Panc1 (cell line): ENCODE results near the gene SEPHS2. TPM values are rescaled to one million over a fixed set of nuclear protein-coding genes. Genes with fewer than 3 reads are reported as not detected.
A peak's percentile ranks its signal among the peaks of the same experiment; 100 is the strongest.

ENCODE experiments used
- ATAC-seq: fragments of 200-7000 bp; cut with Tn5 transposase; 2 replicates; pipeline ENCODE4 v1.9.1; 2020; ENCODE audit warnings: mild to moderate bottlenecking, moderate library complexity
- BruUV-seq: library from RNA; stranded (reverse); fragments of 400-500 nt; replicated peaks from 2 replicates; lab custom pipeline; 2021; lab: Mats Ljungman, UMichigan
- CTCF ChIA-PET: fragments of 300-600 bp; sonication (Branson Sonifier 250); formaldehyde crosslinking; loops from one replicate; lab custom pipeline; 2022; ENCODE audit warnings: antibody characterized with exemption; lab: Charles Lee
- POLR2A ChIA-PET: fragments of 300-600 bp; sonication (Branson Sonifier 250); formaldehyde crosslinking; loops from one replicate; lab custom pipeline; 2022; ENCODE audit warnings: antibody characterized with exemption; lab: Charles Lee
- DNase-seq: peaks from one replicate; pipeline ENCODE4 v3.0.0-alpha.2; 2010; ENCODE audit warnings: low read depth, low spot score
- H3K27ac ChIP-seq: 2 replicates; pipeline ENCODE4 v1.5.1; 2011; ENCODE audit warnings: mild to moderate bottlenecking, low read length, inconsistent platforms
- H3K27me3 ChIP-seq: fragments of 200-500 bp; sonication (Bioruptor generic); 2 replicates; pipeline ENCODE4 v1.6.0; 2014; ENCODE audit warnings: low read length, inconsistent platforms; ENCODE audit not compliant: control insufficient read depth, insufficient read depth
- H3K36me3 ChIP-seq: fragments of 200-500 bp; sonication (Bioruptor generic); 2 replicates; pipeline ENCODE4 v1.5.1; 2014; ENCODE audit warnings: inconsistent platforms, mild to moderate bottlenecking, low read length, moderate library complexity; ENCODE audit not compliant: control insufficient read depth, insufficient read depth
- H3K4me1 ChIP-seq: 2 replicates; pipeline ENCODE4 v1.5.1; 2011; ENCODE audit warnings: inconsistent platforms, mild to moderate bottlenecking, low read length, moderate library complexity; ENCODE audit not compliant: control insufficient read depth, insufficient read depth
- H3K4me3 ChIP-seq, 2 experiments: 2 replicates each; pipeline ENCODE4 v1.5.1; 2011 to 2012; ENCODE audit warnings: low read depth in 2 of 2, low read length in 2 of 2, mild to moderate bottlenecking in 2 of 2, inconsistent platforms in 1 of 2, moderate library complexity in 1 of 2
- H3K9me3 ChIP-seq: fragments of 200-500 bp; sonication (Bioruptor generic); 2 replicates; pipeline ENCODE4 v1.5.1; 2014; ENCODE audit warnings: low read depth, mild to moderate bottlenecking, inconsistent platforms, low read length, moderate library complexity; ENCODE audit not compliant: control insufficient read depth, insufficient read depth
- CTCF ChIP-seq: fragments of 450-650 bp; IDR thresholded peaks from 2 replicates; pipeline ENCODE4 v1.5.1; 2017; ENCODE audit warnings: mild to moderate bottlenecking
- POLR2AphosphoS5 ChIP-seq: IDR thresholded peaks from 2 replicates; pipeline ENCODE4 v1.6.1; 2012; ENCODE audit warnings: mild to moderate bottlenecking, low read depth, low read length, moderate library complexity
- SIN3A ChIP-seq: IDR thresholded peaks from 2 replicates; pipeline ENCODE4 v1.6.1; 2012; ENCODE audit warnings: low read depth, mild to moderate bottlenecking, low read length, moderate library complexity, borderline replicate concordance; ENCODE audit not compliant: insufficient read depth
- TCF7L2 ChIP-seq: IDR thresholded peaks from 2 replicates; pipeline ENCODE4 v1.6.1; 2011; ENCODE audit warnings: mild to moderate bottlenecking, low read depth, low read length, inconsistent platforms
- in situ Hi-C: cut with HindIII; loops from 2 replicates; pipeline ENCODE4 v1.10.0; 2016; ENCODE audit warnings: low sequenced_read_pairs, low pct_unique_long_range_greater_than_20kb
- intact Hi-C: fragments of 100-400 bp; cut with micrococcal nuclease; formaldehyde crosslinking; loops from one replicate; pipeline ENCODE4 v1.10.0; 2022; ENCODE audit not compliant: unreplicated experiment
- total RNA-seq: library from RNA; stranded (reverse); gene quantifications from one replicate; pipeline ENCODE4 v1.2.1, GENCODE V29; 2021; ENCODE audit not compliant: unreplicated experiment
- TF ChIP-seq, protein P1 (sequence below), 2 experiments: IDR thresholded peaks; 2 replicates each; pipeline ENCODE4 v1.6.1; 2011 to 2012; ENCODE audit warnings: low read depth in 2 of 2, control low read depth in 1 of 2, low read length in 1 of 2, mild to moderate bottlenecking in 1 of 2, moderate library complexity in 1 of 2; ENCODE audit not compliant: insufficient read depth in 1 of 2

The SEPHS2 gene
- total RNA-seq, 1 experiment from 2014 or later, result 68.5 TPM

DNA sequence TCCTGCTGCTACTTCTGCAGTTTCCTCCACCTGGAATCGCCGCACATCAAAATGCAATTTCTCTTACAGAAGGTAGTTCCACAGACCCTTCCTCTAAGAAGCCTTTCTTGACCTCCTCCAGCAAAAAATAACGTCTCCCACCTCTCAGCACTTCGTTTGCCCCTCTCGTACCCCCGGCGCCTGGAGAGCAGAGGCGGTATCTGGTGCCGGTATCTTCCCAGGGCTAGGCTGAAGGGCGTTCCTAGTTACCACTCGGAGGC is 16.3 kb downstream of the SEPHS2 start:
- no peaks in the 10 kb centered on the region for H3K9me3 ChIP-seq
- BruUV-seq, result TSS peak; percentile 84
- ATAC-seq, result no peak; the same call in 1 of the 2 replicates
- peaks cover 9% of the 10 kb centered on the region for H3K4me1 ChIP-seq
- peak overlapping the region; percentile 91 for H3K27ac ChIP-seq
- CTCF ChIA-PET, result interaction anchor here (0.6 to 1.5 kb wide), 16 partner anchors 10 to 249 kb away, joined by 3 to 14 read pairs (median 4); partner anchors contain the start of genes ZNF48, ZNF689 and ZNF764
- DNase-seq, result no peak
- intact Hi-C loops, result no loop called here
- no peaks in the 10 kb centered on the region for H3K27me3 ChIP-seq
- in situ Hi-C loops, result no loop called here
- H3K4me3 ChIP-seq, result peak overlapping the region; percentile 86 to 99
- TF ChIP-seq, protein P1, sequence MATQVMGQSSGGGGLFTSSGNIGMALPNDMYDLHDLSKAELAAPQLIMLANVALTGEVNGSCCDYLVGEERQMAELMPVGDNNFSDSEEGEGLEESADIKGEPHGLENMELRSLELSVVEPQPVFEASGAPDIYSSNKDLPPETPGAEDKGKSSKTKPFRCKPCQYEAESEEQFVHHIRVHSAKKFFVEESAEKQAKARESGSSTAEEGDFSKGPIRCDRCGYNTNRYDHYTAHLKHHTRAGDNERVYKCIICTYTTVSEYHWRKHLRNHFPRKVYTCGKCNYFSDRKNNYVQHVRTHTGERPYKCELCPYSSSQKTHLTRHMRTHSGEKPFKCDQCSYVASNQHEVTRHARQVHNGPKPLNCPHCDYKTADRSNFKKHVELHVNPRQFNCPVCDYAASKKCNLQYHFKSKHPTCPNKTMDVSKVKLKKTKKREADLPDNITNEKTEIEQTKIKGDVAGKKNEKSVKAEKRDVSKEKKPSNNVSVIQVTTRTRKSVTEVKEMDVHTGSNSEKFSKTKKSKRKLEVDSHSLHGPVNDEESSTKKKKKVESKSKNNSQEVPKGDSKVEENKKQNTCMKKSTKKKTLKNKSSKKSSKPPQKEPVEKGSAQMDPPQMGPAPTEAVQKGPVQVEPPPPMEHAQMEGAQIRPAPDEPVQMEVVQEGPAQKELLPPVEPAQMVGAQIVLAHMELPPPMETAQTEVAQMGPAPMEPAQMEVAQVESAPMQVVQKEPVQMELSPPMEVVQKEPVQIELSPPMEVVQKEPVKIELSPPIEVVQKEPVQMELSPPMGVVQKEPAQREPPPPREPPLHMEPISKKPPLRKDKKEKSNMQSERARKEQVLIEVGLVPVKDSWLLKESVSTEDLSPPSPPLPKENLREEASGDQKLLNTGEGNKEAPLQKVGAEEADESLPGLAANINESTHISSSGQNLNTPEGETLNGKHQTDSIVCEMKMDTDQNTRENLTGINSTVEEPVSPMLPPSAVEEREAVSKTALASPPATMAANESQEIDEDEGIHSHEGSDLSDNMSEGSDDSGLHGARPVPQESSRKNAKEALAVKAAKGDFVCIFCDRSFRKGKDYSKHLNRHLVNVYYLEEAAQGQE (IDR thresholded peaks at IDR 0.05; ENCODE audit: insufficient read depth in 1 of 2, low read depth in 2 of 2, low read length in 1 of 2), result no peak
- TF ChIP-seq POLR2AphosphoS5 (no peak), TCF7L2 (no peak), CTCF (no peak), SIN3A (no peak)
- peaks cover 6% of the 10 kb centered on the region; the same call in 1 of the 2 replicates for H3K36me3 ChIP-seq
- POLR2A ChIA-PET, result interaction anchor here (0.6 to 0.9 kb wide), 3 partner anchors 157 to 203 kb away, joined by 3 to 4 read pairs (median 3); no protein-coding TSS in a partner anchor

GRCh38 chr16:30428055-30428454 is 17.6 kb downstream of the SEPHS2 start:
- in situ Hi-C loops, result no loop called here
- intact Hi-C loops, result no loop called here
- Histone ChIP-seq H3K4me3 (no peak overlapping the region), H3K27me3 (no peaks in the 10 kb centered on the region), H3K4me1 (peaks cover 9% of the 10 kb centered on the region), H3K27ac (no peak overlapping the region), H3K36me3 (peaks cover 9% of the 10 kb centered on the region; the same call in 1 of the 2 replicates), H3K9me3 (no peaks in the 10 kb centered on the region)
- POLR2A ChIA-PET, result no interaction called here
- no TSS peak for BruUV-seq
- no peak for ATAC-seq
- TF ChIP-seq TCF7L2 (no peak), POLR2AphosphoS5 (no peak), CTCF (no peak), SIN3A (no peak)
- TF ChIP-seq, protein P1 (IDR thresholded peaks at IDR 0.05; ENCODE audit: insufficient read depth in 1 of 2, low read depth in 2 of 2, low read length in 1 of 2), result no peak
- CTCF ChIA-PET, result no interaction called here
- no peak for DNase-seq
